COLO668 (cell line): ENCODE data around the gene SRCAP.
"Not testable (repeated sequence)": the region's sequence is repeated elsewhere in the genome, so short reads cannot be mapped to it uniquely, and the experiment has no call there.

Source experiments
- DNase-seq: peaks from one replicate; lab custom pipeline; 2025; ENCODE audit not compliant: unreplicated experiment; lab: John Stamatoyannopoulos, UW

The SRCAP gene

DNA sequence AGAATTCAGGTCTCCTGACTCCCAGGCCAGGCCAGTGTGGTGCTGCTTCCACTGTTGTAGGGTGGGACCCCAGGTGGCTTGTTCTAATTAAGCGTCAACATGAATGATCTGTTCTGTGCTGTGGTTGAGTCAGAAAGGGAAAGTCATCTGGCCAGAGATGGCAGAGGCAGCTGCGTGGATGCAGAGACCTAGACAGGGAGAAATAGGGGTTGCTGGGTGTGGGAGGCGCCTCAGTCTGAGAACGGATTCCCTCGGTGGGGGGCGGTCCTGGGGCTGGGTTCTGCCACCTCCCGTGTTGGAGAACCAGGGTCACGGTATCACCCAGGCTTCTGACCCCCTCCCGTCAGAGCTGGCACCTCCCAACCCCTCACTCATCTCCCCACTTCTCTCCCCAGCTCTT, 35.2 kb upstream of the SRCAP start:
- DNase-seq, result no peak

DNA sequence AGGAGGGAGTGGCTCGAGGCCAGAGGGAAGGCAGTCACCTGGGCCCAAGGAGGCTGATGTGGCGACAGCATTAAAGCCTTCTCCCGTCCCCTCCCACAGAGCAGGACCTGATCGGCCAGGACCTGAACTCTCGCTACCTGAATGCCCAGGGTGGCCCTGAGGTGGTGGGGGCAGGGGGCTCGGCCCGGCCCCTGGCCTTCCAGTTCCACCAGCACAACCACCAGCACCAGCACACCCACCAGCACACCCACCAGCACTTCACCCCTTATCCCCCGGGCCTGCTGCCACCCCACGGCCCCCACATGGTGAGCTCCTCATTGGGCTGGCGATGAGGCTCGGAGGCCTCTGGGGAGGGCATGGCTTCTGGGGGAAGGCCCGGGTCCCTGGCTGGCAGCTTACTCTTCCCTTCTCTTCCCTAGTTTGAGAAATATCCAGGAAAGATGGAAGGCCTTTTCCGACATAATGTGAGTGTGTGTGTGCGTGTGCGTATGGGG, 34.3 kb upstream of the SRCAP start:
- DNase-seq, result no peak

- DNase-seq, result no peak
These were observed 33.7 kb upstream of the SRCAP start for GRCh38 chr16:30665155-30665829.

DNA sequence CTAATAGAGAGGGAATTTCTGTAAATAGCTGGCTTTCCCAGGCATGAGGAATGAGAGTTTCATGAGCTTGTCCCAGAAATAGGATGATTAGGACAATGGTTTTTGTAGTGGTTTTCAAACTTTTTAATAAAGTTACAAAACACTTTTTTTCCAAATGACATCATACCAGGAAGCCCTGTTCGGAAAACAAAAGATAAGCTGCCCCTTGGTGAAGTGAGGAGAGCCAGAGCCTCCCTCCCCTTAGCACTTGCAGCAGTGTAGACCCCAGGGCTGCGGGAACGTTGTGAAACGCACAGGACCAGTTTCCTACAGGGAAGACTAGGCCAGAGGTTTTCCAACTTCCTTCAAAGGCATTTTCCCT, 33.2 kb upstream of the SRCAP start:
- no peak for DNase-seq

DNA sequence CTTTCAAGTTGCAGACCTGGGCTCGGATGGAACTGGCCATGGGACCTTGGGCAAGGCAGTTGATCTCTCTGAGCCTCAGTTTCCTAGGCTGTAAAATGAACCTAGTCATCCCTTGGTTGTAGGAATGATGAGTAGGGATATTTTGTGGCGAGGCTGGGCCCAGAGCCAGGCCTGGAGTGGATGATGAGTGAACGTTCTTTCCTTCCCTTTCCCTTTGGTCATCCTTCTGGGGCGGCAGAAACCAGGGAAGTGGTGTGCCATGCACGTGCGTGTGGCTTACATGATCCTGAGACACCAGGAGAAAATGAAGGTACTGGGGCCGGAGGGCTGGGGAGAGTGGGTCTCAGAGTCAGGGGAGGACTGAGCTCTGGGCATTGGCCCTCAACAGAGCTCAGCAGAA, 32.3 kb upstream of the SRCAP start:
- DNase-seq, result no peak

- no peak for DNase-seq
These were observed 31.5 kb upstream of the SRCAP start for GRCh38 chr16:30667361-30667905.

DNA sequence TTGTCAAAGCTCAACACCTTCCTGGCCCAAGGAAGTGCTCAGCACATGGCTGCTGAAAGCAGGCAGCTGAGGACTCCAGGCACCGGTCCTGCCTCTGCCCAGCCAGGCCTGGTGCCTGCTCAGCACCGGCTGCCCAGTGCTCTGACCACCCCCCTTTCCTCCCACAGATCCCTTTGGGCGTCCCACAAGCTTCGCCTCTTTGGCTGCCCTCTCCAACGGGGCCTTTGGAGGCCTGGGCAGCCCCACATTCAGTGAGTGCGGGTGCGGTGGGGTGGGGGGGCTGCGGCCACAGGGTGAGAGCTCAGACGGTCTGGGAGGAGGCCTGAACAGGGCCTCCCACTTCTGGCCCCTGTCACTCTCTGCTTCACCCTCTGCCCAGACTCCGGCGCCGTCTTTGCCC, 30.6 kb upstream of the SRCAP start:
- no peak for DNase-seq

DNA sequence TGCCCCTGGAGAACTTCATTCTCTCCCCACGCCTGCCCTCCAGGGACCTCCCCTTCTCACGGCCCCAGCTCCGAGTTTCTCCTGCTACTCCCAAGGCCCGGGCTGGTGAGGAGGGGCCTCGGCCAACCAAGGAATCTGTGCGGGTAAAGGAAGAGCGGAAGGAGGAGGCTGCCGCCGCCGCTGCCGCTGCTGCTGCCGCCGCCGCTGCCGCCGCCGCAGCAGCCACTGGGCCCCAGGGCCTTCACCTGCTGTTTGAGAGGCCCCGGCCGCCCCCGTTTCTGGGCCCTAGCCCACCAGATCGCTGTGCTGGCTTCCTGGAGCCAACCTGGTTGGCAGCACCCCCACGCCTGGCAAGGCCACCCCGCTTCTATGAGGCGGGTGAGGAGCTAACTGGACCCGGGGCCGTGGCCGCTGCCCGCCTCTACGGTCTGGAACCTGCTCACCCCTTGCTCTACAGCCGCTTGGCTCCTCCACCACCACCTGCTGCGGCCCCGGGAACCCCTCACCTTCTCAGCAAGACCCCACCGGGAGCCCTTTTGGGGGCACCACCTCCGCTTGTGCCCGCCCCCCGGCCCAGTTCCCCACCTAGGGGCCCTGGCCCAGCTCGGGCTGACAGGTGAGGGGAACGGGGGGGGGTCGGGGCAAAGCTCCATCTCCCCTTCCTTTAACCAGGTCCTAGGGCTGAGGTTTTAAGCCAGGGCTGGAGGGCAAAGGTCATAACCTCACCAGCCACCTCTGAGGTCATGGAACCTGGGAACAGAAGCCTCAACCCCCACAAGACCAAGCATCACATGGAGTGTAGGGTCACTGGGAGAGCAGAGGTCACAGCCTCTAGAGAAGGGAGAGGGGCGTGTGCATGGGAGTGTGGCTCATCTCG, 29.7 kb upstream of the SRCAP start:
- no peak for DNase-seq

DNA sequence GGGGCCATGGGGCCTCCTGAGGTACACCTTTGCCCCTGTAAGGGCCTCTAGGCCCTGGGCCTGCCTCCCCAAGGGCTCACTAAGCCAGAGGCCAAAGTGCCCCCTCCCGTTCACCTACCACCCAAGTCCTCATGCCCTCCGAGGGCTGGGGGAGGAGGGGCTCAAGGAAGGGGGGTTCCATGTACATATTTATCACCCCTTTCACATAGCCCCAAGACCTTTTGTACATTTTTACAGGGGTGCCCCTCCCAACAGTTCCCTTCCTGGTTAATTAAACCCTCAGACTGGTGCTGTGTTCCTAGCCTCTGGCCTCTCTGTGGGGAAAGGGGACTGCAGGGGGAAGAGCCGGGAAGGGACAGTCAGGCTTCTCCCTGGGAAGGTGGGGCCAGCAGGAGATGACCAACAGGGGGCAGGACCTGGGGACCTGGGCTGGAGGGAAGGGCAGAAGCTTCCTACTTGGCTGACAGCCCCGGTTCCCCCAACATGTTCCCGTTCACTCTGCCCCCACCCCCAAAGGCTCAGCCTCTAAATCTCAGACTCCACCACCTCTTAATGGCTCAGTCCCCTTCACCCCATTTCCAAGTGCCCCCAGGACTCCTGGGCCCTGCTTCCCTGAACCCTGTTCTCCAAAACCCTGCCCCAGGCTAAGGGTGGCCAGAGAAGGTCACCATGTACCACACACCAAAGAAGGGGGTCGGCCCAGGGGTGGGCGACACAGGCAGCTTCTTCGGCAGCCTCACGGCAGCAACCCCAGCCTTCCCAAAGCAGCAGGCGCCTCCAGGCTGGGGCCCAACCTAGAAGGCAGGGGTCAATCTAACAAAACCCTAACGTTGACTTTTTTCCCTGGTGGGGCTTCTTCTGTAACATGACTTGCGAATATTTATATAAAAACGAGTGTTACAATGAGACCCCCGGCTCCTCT, 28.8 kb upstream of the SRCAP start:
- DNase-seq, result no peak

GRCh38 chr16:30675143-30675542, 23.8 kb upstream of the SRCAP start:
- DNase-seq, result no peak

DNA sequence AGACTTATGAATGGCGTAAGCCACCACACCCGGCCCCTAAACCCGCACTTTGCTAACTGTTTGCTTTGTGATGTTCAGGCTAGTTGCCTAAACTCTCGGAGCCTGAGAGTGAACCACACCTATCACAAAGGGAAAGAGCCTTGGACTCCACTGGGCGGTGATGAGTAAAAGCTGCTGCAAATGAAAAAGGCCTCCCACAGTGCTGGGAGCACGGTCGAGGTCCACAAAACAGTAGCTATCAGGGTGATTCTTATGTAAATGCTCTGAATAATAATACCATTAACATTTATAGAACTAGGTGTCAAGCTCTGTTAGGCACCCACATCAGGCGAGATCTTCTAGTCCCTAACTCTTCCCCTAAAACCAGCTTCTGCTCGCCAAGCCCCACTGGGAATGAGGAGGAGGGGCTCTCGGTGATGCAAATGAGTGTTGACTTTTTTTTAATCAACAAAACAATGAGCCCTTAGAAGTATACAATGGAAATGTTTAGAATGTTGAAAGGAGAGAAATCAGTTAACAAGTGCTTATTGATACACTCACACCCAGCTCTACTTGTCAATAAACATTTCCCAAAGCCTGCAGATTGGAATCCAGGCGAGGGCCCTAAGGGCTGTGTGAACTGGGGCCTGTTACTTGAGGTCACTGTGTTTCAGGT, 20.9 kb upstream of the SRCAP start:
- no peak for DNase-seq

DNA sequence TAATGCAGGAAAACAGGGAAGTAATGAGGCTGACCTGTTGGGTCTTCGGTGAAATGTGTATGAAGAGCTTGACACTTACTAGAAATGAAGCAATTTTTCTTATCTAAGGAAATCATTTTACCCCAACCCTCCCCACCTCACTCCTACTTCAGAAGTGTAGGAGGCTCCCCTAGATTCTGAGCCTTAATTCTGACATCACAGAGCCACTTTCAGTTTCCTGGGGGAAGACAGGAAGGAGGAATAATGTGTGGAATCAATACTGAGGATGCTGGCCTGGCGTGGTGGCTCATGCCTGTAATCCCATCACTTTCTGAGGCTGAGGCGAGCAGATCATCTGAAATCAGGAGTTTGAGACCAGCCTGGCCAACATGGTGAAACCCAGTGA, 20.4 kb upstream of the SRCAP start:
- DNase-seq, result no peak

DNA sequence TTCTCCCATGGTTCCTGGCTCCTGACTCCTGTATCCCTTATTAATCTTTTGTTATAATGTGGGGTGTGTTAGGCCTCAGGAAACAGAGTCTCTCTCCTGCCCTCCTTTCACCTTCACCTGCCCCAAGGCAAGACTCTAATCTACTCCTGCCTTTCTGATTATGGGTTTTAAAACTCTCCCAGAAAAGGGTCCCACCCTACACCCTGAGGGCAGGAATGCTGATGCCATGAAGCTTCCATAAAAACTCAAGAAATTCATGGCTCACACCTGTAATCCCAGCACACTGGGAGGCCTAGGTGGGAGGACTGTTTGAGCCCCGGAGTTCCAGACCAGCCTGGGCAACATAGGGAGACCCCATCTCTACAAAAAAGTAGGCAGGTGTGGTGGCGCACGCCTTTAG, 18.6 kb upstream of the SRCAP start:
- no peak for DNase-seq

DNA sequence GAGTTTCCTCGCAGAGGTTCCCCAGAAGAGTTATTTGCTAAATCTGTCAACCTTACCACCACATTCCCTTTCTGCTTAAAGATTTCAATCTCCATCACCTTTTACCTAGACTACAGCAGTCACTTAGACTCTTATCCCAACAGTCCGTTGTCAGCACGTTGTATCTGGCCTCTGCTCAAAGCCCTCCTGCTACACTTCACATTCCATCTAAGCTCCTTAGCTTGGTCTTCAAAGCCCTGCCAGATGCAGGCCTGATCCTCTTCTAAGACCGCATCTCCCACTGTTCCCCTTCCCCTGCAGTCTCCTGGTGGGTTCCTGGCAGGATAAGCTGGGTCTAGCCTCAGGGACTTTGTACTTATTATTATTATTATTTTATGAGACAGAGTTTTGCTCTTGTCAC, 10.3 kb upstream of the SRCAP start:
- DNase-seq, result no peak

DNA sequence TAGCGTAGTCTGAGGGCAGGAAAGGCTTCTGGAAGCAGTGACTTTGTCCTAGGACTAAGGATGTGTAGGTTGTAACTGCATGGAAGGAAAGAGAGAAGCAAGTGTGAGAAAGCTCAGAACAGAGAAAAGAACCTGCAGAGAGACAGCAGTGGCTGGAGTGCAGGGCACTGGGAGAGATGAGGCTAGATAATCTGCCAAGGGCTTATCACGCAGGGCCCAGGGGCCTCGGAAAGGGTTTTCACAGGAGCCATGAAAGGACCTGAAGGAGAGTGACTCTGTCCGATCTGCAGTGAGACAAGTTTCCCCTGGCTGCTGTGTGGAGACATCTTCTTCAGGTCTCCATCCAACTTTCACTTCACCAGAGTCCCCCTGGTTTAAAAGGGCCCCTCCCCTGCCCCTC, 7.1 kb upstream of the SRCAP start:
- no peak for DNase-seq

GRCh38 chr16:30692396-30693064, 6.4 kb upstream of the SRCAP start:
- no peak for DNase-seq

- no peak for DNase-seq
These were observed 3.9 kb upstream of the SRCAP start for GRCh38 chr16:30694926-30695693.

GRCh38 chr16:30696646-30697045, 2.3 kb upstream of the SRCAP start:
- DNase-seq, result not testable (repeated sequence)
